Esophagus squamous epithelium (tissue), 4 donors: Measurements from ENCODE around the gene FOXK2.

Source experiments
- POLR2A ChIP-seq, 4 donors: fragments of 450-650 bp; IDR thresholded peaks; one replicate each; pipeline ENCODE4 v1.6.1; 2017; ENCODE audit warnings: antibody characterized with exemption in 4 of 4, mild to moderate bottlenecking in 4 of 4, moderate library complexity in 3 of 4
- TF ChIP-seq, protein P1 (sequence below), 6 experiments: fragments of 450-650 bp in 4 of 6; fragments of 200-600 bp in 2 of 6; sonication (generic) in 2 of 6; IDR thresholded peaks; one replicate each; pipeline ENCODE4 v1.5.1; 2016 to 2019; ENCODE audit warnings: antibody characterized with exemption in 6 of 6, mild to moderate bottlenecking in 4 of 6, moderate library complexity in 4 of 6

- TF ChIP-seq, protein P1, sequence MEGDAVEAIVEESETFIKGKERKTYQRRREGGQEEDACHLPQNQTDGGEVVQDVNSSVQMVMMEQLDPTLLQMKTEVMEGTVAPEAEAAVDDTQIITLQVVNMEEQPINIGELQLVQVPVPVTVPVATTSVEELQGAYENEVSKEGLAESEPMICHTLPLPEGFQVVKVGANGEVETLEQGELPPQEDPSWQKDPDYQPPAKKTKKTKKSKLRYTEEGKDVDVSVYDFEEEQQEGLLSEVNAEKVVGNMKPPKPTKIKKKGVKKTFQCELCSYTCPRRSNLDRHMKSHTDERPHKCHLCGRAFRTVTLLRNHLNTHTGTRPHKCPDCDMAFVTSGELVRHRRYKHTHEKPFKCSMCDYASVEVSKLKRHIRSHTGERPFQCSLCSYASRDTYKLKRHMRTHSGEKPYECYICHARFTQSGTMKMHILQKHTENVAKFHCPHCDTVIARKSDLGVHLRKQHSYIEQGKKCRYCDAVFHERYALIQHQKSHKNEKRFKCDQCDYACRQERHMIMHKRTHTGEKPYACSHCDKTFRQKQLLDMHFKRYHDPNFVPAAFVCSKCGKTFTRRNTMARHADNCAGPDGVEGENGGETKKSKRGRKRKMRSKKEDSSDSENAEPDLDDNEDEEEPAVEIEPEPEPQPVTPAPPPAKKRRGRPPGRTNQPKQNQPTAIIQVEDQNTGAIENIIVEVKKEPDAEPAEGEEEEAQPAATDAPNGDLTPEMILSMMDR (IDR thresholded peaks at IDR 0.05) = no peak
- TF ChIP-seq POLR2A (IDR thresholded peaks at IDR 0.05) = no peak
These were observed 110.7 kb downstream of the FOXK2 start for GRCh38 chr17:82630212-82630611.
